ENCODE data around the gene MACROD2.

Gene MACROD2

GRCh38 chr20:15682690-15683089, 1687.4 kb downstream of the MACROD2 start:
- no peak overlapping the region for H3K9ac ChIP-seq
- H3K4me1 ChIP-seq: no peaks in the 10 kb centered on the region
- TF ChIP-seq, protein P1, sequence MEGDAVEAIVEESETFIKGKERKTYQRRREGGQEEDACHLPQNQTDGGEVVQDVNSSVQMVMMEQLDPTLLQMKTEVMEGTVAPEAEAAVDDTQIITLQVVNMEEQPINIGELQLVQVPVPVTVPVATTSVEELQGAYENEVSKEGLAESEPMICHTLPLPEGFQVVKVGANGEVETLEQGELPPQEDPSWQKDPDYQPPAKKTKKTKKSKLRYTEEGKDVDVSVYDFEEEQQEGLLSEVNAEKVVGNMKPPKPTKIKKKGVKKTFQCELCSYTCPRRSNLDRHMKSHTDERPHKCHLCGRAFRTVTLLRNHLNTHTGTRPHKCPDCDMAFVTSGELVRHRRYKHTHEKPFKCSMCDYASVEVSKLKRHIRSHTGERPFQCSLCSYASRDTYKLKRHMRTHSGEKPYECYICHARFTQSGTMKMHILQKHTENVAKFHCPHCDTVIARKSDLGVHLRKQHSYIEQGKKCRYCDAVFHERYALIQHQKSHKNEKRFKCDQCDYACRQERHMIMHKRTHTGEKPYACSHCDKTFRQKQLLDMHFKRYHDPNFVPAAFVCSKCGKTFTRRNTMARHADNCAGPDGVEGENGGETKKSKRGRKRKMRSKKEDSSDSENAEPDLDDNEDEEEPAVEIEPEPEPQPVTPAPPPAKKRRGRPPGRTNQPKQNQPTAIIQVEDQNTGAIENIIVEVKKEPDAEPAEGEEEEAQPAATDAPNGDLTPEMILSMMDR (IDR thresholded peaks at IDR 0.05): no peak
- no peaks in the 10 kb centered on the region for H3K79me2 ChIP-seq
- no peaks in the 10 kb centered on the region for H3K9me3 ChIP-seq (ENCODE audit: control insufficient read depth, low read length)
- H3K27ac ChIP-seq: no peak overlapping the region
- H3K36me3 ChIP-seq (ENCODE audit: control insufficient read depth, insufficient read depth, low read length): no peaks in the 10 kb centered on the region
- no peak overlapping the region for H3K4me2 ChIP-seq (ENCODE audit: low read length)
- no peaks in the 10 kb centered on the region for H3K27me3 ChIP-seq (ENCODE audit: control insufficient read depth, insufficient read depth, low read length)
- H3K4me3 ChIP-seq (ENCODE audit: low read depth, low read length): no peak overlapping the region
- H2AFZ ChIP-seq: no peak overlapping the region

DNA sequence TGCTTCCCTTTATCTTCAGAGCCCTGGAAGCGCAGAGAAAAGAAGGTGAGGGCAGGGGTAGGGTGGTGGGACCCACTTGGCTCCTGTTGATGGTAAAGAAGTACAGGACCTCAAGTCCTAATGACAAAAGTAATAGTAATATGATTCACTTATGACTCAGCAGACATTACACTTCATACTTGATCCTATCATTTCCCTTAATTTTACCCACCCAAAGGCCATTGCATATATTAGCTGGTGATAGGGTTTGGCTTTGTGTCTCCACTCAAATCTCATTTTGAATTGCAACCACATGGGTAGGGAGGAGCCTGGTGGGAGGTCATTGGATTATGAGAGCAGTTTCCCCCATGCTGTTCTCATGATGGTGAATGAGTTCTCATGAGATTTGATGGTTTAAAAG, 1697.3 kb downstream of the MACROD2 start:
- H3K36me3 ChIP-seq (ENCODE audit: control insufficient read depth, insufficient read depth, low read length): no peaks in the 10 kb centered on the region
- H3K4me3 ChIP-seq (ENCODE audit: low read depth, low read length): no peak overlapping the region
- H3K79me2 ChIP-seq: no peaks in the 10 kb centered on the region
- no peak overlapping the region for H3K27ac ChIP-seq
- H3K4me2 ChIP-seq (ENCODE audit: low read length): no peak overlapping the region
- TF ChIP-seq, protein P1 (IDR thresholded peaks at IDR 0.05): no peak
- H3K4me1 ChIP-seq: no peaks in the 10 kb centered on the region
- H3K9me3 ChIP-seq (ENCODE audit: control insufficient read depth, low read length): no peaks in the 10 kb centered on the region
- H2AFZ ChIP-seq: no peak overlapping the region
- H3K27me3 ChIP-seq (ENCODE audit: control insufficient read depth, insufficient read depth, low read length): no peaks in the 10 kb centered on the region
- H3K9ac ChIP-seq: no peak overlapping the region

DNA sequence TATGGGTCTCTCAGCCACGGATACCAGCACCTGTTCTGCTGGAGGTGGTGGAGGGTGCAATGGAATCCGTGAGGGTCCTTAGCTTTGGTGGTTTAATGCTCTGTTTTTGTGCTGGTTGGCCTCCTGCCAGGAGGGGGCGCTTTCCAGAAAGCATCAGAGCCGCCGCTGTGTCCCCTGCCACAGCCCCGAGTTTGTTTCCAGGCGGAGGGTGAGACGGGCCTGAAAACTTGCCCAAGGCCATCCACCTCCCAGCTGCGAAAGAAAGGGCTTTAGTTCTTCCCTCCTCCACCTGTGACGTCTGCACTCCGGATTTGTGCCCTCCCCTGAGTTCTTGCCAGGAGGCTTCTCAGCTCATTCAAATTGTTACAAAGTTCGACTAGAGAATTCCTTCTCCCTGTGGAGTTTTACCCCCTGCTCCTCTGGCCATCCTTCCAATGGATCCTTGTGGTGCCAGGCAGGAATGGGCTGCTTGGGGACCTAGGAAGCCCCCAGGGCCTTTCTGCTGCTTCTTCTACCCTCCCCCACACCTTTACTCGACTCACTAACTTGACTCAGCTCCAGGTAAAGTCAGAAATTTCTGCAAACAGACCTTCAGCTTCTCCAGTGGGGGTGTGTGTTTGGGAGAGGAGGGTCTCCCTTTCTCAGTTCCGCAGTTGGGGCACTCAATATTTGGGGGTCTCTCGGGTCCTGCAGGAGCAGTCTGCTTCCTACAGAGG, 1704.3 kb downstream of the MACROD2 start:
- Histone ChIP-seq H3K36me3 (ENCODE audit: control insufficient read depth, insufficient read depth, low read length) (no peaks in the 10 kb centered on the region), H3K79me2 (no peaks in the 10 kb centered on the region), H3K4me1 (no peaks in the 10 kb centered on the region), H3K27me3 (ENCODE audit: control insufficient read depth, insufficient read depth, low read length) (no peaks in the 10 kb centered on the region), H3K27ac (no peak overlapping the region), H3K9me3 (ENCODE audit: control insufficient read depth, low read length) (no peaks in the 10 kb centered on the region), H2AFZ (no peak overlapping the region), H3K4me2 (ENCODE audit: low read length) (no peak overlapping the region), H3K9ac (no peak overlapping the region), H3K4me3 (ENCODE audit: low read depth, low read length) (no peak overlapping the region)
- TF ChIP-seq, protein P1 (IDR thresholded peaks at IDR 0.05): no peak

DNA sequence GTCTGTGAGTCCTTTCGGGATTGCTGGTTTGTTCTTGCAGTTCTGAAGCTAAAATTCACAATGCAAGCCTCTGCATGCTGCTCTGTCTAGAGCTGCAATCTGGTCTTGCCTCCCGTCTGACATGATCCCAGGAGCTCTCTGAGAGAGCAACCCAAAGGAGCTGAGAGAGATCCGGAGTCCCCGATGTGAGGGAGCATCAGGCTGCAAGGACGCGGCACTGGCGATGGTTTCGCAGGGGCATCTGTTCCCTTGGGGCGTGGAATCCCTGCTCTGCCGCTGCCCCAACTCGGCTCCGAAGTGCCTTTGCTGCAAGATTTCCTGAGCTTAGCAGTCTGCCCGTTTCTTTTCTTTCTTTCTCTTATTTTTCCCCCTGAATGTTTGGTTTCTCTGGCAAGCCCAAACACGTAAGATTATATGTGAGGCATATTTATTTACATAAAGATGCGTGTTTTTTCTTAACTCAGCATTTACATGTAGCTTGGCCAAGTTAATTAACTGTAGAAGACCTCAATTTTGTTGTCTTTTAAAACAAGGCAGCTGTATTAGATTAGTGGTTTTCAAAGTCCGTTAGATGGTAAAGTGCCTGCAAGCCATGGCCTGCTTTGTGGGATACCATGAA, 1704.9 kb downstream of the MACROD2 start:
- no peaks in the 10 kb centered on the region for H3K4me1 ChIP-seq
- no peaks in the 10 kb centered on the region for H3K79me2 ChIP-seq
- H2AFZ ChIP-seq: no peak overlapping the region
- no peak overlapping the region for H3K4me2 ChIP-seq (ENCODE audit: low read length)
- H3K4me3 ChIP-seq (ENCODE audit: low read depth, low read length): no peak overlapping the region
- TF ChIP-seq, protein P1 (IDR thresholded peaks at IDR 0.05): no peak
- H3K36me3 ChIP-seq (ENCODE audit: control insufficient read depth, insufficient read depth, low read length): no peaks in the 10 kb centered on the region
- no peak overlapping the region for H3K9ac ChIP-seq
- no peaks in the 10 kb centered on the region for H3K27me3 ChIP-seq (ENCODE audit: control insufficient read depth, insufficient read depth, low read length)
- no peak overlapping the region for H3K27ac ChIP-seq
- H3K9me3 ChIP-seq (ENCODE audit: control insufficient read depth, low read length): no peaks in the 10 kb centered on the region

DNA sequence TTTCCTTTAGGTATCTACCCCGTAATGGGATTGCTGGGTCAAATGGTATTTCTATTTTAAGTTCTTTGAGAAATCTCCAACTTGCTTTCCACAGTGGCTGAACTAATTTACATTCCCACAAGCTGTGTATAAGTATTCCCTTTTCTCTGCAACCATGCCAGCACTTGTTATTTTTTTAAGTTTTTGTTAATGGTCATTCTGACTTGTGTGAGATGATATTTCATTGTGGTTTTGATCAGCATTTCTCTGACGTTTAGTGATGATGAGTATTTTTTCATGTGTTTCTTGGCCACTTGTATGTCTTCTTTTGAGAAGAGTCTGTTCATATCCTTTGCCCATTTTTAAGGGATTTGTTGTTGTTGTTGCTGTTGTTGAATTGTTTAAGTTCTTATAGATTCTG, 1706.8 kb downstream of the MACROD2 start:
- no peak overlapping the region for H3K4me2 ChIP-seq (ENCODE audit: low read length)
- no peak overlapping the region for H3K9ac ChIP-seq
- H2AFZ ChIP-seq: no peak overlapping the region
- no peaks in the 10 kb centered on the region for H3K9me3 ChIP-seq (ENCODE audit: control insufficient read depth, low read length)
- no peak overlapping the region for H3K4me3 ChIP-seq (ENCODE audit: low read depth, low read length)
- H3K4me1 ChIP-seq: no peaks in the 10 kb centered on the region
- H3K27ac ChIP-seq: no peak overlapping the region
- TF ChIP-seq, protein P1 (IDR thresholded peaks at IDR 0.05): no peak
- no peaks in the 10 kb centered on the region for H3K36me3 ChIP-seq (ENCODE audit: control insufficient read depth, insufficient read depth, low read length)
- no peaks in the 10 kb centered on the region for H3K79me2 ChIP-seq
- no peaks in the 10 kb centered on the region for H3K27me3 ChIP-seq (ENCODE audit: control insufficient read depth, insufficient read depth, low read length)

Data from parathyroid adenoma (tissue), 2 donors.